NT2/D1 (cell line): ENCODE results near the gene DCP1A.

Experiments used
- DNase-seq: peaks from one replicate; pipeline ENCODE4 v3.0.0-alpha.2; 2011; ENCODE audit warnings: low read depth, low spot score
- H3K27me3 ChIP-seq: 2 replicates; pipeline ENCODE4 v1.6.0; 2011; ENCODE audit warnings: mild to moderate bottlenecking; ENCODE audit not compliant: insufficient read length, insufficient read depth
- H3K36me3 ChIP-seq: 2 replicates; pipeline ENCODE4 v1.6.1; 2011; ENCODE audit warnings: mild to moderate bottlenecking, low read length, mixed read lengths; ENCODE audit not compliant: insufficient read depth, insufficient read length
- H3K4me1 ChIP-seq: 2 replicates; pipeline ENCODE4 v1.5.1; 2011; ENCODE audit not compliant: insufficient read depth, insufficient read length
- H3K4me3 ChIP-seq: 2 replicates; pipeline ENCODE4 v1.5.1; 2011; ENCODE audit warnings: low read depth; ENCODE audit not compliant: insufficient read length
- H3K9ac ChIP-seq: 2 replicates; pipeline ENCODE4 v1.6.0; 2011; ENCODE audit warnings: low read depth; ENCODE audit not compliant: insufficient read length
- H3K9me3 ChIP-seq: 2 replicates; pipeline ENCODE4 v1.5.1; 2011; ENCODE audit warnings: mild to moderate bottlenecking, low read length; ENCODE audit not compliant: insufficient read depth
- SUZ12 ChIP-seq: IDR thresholded peaks from 2 replicates; pipeline ENCODE4 v1.6.1; 2011; ENCODE audit not compliant: insufficient read length, insufficient read depth; ENCODE audit errors: extremely low read depth
- YY1 ChIP-seq: IDR thresholded peaks from 2 replicates; pipeline ENCODE4 v1.6.1; 2011; ENCODE audit not compliant: insufficient read length, insufficient read depth
- ZNF274 ChIP-seq: IDR thresholded peaks from 2 replicates; pipeline ENCODE4 v1.6.1; 2011; ENCODE audit warnings: mild to moderate bottlenecking, low read depth, low read length

The DCP1A gene

DNA sequence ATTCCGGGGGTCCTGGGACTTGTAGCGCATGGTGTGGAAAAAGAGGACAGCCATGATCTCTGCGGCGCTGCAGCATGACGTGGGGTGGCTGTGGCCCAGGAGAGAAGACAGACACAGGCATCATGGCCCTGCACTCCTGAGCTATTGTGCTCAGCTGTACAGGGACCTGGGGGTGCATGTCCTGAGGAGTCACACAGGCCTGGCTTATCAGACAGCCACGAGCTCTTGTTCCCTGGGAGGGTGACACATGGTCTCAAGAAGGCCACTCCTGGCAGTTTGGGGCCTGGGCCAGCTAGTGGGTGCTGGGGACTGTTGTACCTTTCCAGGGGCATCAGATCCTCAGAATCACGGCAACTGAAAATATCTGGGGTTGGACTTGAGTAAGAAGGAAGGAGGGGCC, 105.2 kb downstream of the DCP1A start:
- Histone ChIP-seq H3K9ac (no peak overlapping the region), H3K4me3 (no peak overlapping the region), H3K9me3 (no peaks in the 10 kb centered on the region), H3K4me1 (peaks cover 55% of the 10 kb centered on the region), H3K27me3 (no peaks in the 10 kb centered on the region), H3K36me3 (peaks cover 81% of the 10 kb centered on the region)
- no peak for DNase-seq
- no peak for TF ChIP-seq YY1
- no peak for TF ChIP-seq SUZ12
- no peak for TF ChIP-seq ZNF274

DNA sequence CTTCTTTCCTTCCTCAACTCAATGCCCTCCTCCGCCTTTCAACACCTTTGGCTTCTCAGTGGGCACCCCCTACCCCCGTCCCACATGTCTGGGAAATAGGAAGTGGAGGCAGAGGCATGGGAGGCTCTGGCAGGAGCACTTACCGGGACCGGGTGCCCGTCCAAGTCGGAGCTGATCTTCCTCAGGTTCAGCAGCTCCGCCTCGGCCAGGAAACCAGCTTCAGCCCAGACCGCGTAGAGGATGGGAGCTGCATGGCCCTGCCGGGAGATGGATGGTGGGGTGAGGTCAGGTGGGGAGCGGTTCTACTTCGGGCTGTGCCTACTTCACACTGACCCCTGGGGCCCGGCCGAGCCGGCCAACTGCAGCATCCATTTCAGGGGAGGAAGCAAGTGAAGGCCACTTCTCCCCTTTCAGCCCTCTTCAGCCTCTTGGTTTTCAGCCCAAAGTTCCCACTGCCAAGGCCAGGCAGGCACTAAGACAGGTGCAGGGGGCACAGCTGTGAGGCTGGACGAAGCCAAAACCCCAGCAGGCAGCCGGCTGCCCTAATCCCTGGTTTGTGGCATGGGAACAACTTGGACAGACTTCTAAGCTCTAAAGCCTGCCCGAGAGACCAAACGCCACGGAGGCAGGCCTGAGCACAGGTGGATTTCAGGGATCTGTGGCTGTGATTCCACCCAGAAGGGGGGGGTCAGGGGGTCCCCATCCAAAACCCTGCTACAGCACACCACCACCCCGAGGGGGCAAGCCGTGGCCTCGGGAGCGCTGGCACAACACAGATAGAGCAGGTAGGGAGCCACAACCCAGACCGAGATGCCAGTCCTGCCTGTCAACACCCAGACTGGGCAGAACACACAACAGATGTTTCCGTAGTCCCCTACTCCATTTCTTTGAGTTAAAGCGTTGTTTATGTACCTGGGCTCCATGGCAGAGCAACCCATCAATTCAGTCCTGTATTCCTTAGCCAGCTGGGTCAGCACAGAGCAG, 106.1 kb downstream of the DCP1A start:
- H3K27me3 ChIP-seq, result no peaks in the 10 kb centered on the region
- H3K36me3 ChIP-seq, result peaks cover 88% of the 10 kb centered on the region
- TF ChIP-seq YY1 (no peak), SUZ12 (no peak), ZNF274 (no peak)
- H3K4me3 ChIP-seq, result no peak overlapping the region
- no peaks in the 10 kb centered on the region for H3K9me3 ChIP-seq
- H3K4me1 ChIP-seq, result peaks cover 59% of the 10 kb centered on the region
- DNase-seq, result no peak
- peak overlapping the region; percentile 36 for H3K9ac ChIP-seq

DNA sequence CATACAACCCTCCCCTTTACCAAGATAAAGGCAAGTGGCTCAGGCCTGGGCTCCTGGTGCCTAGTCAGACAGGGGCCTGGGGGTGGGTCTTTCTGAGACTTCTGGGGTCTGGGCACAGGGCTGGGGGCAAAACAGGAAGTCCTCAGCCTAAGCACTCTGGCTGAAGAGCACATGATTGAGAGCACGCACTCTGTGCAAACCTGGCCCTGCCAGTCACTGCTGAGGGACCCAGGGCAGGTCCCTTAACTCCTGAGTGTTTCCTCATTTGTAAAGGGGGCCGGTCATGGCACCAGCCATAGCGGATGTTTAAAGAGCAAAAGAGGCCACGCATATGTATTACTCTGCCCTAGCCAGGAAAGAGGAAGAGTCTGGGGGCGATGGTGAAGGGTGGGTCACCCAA, 107.5 kb downstream of the DCP1A start:
- no peak for TF ChIP-seq SUZ12
- no peak for TF ChIP-seq ZNF274
- TF ChIP-seq YY1, result no peak
- DNase-seq, result no peak
- peaks cover 64% of the 10 kb centered on the region for H3K4me1 ChIP-seq
- no peaks in the 10 kb centered on the region for H3K27me3 ChIP-seq
- H3K4me3 ChIP-seq, result no peak overlapping the region
- no peaks in the 10 kb centered on the region for H3K9me3 ChIP-seq
- no peak overlapping the region for H3K9ac ChIP-seq
- H3K36me3 ChIP-seq, result peaks cover 96% of the 10 kb centered on the region

DNA sequence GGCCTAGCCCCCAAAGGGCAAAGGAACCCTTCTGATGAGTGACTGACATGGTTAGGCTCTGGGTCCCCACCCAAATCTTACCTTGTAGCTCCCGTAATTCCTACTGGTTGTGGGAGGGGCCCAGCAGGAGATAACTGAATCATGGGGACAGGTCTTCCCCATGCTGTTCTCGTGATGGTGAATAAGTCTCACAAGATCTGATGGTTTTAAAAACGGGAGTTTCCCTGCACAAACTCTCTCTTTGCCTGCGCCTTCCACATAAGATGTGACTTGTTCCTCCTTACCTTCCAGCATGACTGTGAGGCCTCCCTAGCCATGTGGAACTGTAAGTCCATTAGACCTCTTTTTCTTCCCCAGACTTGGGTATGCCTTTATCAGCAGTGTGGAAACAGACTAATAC, 108.5 kb downstream of the DCP1A start:
- no peak for DNase-seq
- Histone ChIP-seq H3K4me3 (no peak overlapping the region), H3K9ac (no peak overlapping the region), H3K4me1 (peaks cover 57% of the 10 kb centered on the region), H3K36me3 (peaks cover 96% of the 10 kb centered on the region), H3K9me3 (no peaks in the 10 kb centered on the region), H3K27me3 (no peaks in the 10 kb centered on the region)
- no peak for TF ChIP-seq YY1
- TF ChIP-seq SUZ12, result no peak
- TF ChIP-seq ZNF274, result no peak

DNA sequence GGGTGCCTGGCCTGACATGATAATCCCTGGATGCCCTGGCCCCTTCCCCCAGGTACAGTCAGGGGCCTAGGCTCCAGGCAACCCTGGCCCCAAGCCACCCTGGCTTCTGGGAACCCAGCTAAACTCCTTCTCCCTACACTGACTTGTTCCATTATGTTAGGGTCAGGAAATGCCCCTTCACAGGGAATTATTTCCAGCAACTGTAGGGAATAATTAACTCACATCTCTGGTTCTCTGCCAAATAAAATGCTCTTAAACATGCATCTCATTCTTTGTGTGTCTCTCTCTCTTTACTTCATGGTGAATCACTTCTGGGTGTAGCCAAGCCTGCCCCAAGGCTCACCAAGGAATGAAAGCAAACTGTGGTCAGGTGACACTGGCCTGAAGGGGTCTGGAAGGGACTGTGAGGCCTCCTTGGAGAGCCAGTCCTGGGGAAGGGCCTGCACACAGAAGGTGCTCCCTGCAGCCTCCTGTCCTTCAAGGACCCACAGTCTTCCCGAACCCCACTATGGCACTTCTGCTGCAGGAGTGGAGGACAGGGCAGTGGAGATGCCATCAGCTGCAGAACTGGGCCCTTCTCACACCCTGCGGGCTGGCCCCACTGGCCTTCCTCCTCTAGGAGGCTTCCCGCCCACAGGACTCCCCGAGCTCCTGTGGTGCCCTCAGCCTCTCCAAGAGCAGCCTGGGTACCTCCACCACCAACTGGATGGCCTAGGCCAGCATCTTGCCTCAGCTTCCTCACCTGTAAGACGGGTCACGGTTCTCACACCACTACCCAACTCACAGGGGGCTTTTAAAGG, 109.1 kb downstream of the DCP1A start:
- no peak for DNase-seq
- no peak overlapping the region for H3K4me3 ChIP-seq

DNA sequence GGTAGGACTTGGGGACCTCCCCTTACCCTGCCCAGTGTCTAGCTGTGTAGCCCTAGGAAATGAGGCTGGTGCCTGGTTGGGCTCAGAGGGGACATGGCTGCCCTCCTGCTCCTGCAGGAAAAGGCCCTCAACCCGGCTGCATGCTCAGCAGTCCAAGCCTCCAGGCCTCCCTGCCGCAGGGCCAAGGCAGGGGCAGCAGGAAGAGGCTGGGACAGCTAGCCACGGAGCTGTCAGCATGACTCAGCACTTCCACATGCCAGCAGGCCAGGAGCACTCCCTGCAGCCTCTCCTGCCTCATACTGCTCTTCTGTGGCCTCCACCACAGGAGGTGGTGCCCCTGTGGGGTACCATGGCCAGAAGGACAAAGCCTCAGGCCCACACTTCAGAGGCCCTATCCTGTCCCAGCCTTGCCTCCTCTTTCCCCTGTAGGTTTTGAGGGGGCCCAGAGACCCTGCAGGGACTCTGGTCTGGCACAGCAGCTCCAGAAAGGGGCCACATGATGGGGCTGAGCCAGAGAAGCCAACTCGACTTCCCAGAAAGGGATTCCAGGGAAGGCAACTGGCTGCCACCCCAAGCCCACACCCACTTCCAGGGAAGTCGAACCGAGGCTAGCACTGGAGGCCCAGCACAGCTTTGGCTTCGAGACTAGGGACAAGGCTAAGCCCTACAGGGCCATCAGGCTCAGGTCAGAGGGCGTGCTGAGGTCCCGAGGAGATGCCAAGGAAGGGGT, 111.1 kb downstream of the DCP1A start:
- peaks cover 96% of the 10 kb centered on the region for H3K36me3 ChIP-seq
- DNase-seq, result no peak
- H3K4me1 ChIP-seq, result peaks cover 41% of the 10 kb centered on the region

More for the DNA sequence above, 109.1 kb downstream of the DCP1A start:
- Histone ChIP-seq H3K9ac (no peak overlapping the region), H3K27me3 (no peaks in the 10 kb centered on the region), H3K9me3 (no peaks in the 10 kb centered on the region), H3K4me1 (peaks cover 50% of the 10 kb centered on the region), H3K36me3 (peaks cover 96% of the 10 kb centered on the region)
- TF ChIP-seq SUZ12 (no peak), YY1 (no peak), ZNF274 (no peak)

More for the DNA sequence above, 111.1 kb downstream of the DCP1A start:
- Histone ChIP-seq H3K9ac (no peak overlapping the region), H3K4me3 (no peak overlapping the region), H3K9me3 (no peaks in the 10 kb centered on the region), H3K27me3 (no peaks in the 10 kb centered on the region)
- TF ChIP-seq YY1, result no peak
- no peak for TF ChIP-seq ZNF274
- TF ChIP-seq SUZ12, result no peak
